ENCODE measurements around the gene SEMA6D.
"Not testable (repeated sequence)": the region's sequence is repeated elsewhere in the genome, so short reads cannot be mapped to it uniquely, and the experiment has no call there.

The SEMA6D gene

DNA sequence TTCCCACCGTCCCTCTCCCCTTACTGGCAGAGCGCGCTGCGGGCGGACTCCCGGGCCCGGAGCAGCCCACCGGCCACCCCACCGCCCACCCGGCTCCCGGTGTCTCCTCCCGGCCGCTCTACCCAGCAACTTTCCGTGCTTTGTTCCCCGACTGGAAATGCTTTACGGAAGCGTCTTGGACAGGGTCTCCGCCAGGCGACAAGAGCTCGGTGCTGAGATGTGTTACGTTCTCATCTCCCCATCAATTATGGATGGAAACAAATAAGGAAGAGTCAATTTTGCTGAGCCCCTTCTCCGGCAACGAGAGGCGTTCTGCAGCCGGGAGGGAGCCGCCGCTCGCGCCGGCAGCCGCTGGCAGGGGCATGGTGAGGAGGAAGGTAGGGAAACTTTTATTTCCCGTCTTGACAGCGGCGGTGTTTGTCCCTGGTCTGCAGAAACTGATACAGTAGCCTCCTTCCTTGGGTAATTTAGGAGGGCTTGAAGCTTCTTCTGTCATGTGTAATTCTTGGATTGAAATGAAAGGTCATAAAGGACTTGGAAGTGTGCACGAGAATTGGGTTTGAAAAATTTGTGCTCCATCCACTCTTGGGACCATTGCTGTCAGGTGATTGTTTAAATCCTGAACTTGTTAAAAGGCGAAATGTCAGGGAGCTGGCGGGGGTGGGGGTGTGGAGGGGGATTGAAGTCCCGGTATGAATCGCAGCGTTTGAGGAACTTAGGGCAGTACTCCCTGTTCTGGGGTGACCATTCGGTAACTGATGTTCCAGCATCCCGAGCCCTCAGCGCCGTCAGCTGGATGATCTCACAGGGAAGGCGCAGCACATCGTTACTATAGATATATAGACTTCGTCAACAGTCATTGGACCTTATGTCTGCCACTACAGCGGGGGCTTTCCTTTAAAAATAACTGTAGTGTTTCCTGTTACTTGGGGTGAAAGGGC lies 1.5 kb downstream of the SEMA6D start:
- no peak for DNase-seq (ENCODE audit: low read depth in 2 of 2)

GRCh38 chr15:47719730-47720129 lies 2.4 kb downstream of the SEMA6D start:
- no peak for DNase-seq (ENCODE audit: low read depth in 2 of 2)

DNA sequence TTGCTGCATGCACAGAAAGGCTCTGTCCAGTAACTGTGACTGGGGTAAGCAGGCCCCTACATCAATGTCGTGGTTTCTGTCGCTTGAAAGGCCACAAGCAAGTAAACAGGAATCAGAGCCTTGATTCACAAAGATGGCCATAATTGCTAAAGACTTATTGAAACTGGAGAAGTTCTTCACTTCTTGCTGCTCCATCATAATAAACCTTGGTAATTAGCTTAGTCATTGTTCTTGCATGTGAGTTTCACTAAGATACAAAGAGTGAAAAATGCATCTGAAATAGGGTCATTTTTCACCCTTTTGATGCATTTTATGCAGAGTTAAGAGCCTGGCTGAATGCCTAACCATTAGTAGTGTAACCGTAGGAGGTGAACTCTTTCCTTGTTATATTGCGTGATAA lies 3.2 kb downstream of the SEMA6D start:
- DNase-seq (ENCODE audit: low read depth in 2 of 2), result no peak

DNA sequence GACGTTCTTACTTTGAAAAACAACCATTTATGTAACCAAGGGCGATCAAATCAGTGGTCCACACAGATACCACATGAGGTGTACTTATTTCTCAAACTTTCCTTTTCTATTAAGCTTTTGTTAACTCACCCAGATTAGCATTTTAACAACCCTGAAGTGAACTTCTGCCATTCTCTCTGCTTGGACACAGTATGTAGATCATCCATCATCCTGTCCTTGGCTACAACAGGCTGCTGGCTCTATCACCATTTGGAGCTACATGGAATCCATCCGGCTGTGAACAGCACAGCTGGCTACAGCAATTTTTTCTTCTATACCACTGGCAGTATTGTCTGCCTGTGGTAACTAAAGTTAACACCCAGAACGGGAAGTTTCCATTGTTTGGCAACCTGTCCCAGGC lies 4.4 kb downstream of the SEMA6D start:
- DNase-seq (ENCODE audit: low read depth in 2 of 2), result no peak

- DNase-seq (ENCODE audit: low read depth in 2 of 2), result no peak
Measured at GRCh38 chr15:47724346-47724745, 7.0 kb downstream of the SEMA6D start.

GRCh38 chr15:47725051-47725450 lies 7.7 kb downstream of the SEMA6D start:
- no peak for DNase-seq (ENCODE audit: low read depth in 2 of 2)

- DNase-seq (ENCODE audit: low read depth in 2 of 2), result no peak
Measured at GRCh38 chr15:47725906-47726305, 8.6 kb downstream of the SEMA6D start.

DNA sequence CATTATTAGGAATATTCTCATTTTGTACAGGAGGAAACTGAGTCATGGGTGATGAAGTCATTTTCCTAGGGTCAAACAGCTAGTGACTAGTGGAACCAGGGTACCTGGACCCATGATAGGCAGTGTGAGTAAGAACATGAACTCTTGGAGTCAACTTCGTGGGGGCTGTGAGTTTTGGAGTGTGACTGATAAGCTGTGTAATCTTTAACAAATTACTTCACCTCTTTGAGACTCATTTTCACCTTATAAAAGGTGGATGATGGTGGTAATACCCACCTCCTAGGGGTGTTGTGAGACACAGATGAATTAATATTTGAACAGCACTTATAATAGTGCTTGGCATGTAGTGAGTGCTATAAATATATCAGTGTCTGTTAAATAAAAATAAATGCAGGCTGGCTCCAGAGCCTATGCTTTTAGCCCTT lies 9.1 kb downstream of the SEMA6D start:
- DNase-seq (ENCODE audit: low read depth in 2 of 2), result no peak

DNA sequence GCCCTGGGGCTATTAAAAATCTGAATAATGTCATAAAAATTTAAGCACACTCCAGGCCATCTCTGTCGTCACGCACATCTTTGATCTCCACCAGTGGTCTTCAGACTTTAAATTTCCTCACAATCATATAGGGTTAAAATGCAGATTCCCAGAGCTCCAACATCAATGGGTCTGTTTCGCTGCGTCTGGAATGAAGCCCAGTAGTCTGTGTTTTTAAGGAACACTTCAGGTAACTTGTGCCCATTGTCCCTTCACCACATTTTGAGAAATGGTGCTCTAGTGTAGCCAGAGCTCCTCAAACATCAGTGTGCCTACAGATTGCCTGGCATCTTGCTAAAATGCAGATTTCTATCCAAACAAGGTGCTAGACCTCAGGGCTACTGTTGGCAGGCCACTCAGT lies 9.8 kb downstream of the SEMA6D start:
- no peak for DNase-seq (ENCODE audit: low read depth in 2 of 2)

- no peak for DNase-seq (ENCODE audit: low read depth in 2 of 2)
Measured at GRCh38 chr15:47727676-47728075, 10.4 kb downstream of the SEMA6D start.

- DNase-seq (ENCODE audit: low read depth in 2 of 2), result no peak
Measured at GRCh38 chr15:47728426-47728825, 11.1 kb downstream of the SEMA6D start.

DNA sequence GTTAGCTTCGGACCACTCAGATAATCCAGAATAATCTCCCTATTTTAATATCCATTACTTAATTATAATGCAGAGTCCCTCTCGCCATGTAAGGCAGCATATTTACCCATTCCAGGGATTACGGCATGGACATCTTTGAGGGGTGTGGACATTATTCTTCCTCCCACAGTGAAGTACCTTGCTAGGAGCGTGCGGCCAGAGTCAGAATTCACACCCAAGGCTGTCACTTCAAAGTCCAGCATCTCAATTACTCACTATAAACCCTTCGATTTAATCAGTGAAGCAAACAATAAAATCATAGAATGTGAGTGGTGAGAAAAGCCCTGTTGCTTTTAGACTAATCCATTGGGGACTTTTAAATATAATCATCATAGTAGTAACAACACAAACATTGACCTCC lies 11.6 kb downstream of the SEMA6D start:
- no peak for DNase-seq (ENCODE audit: low read depth in 2 of 2)

- DNase-seq (ENCODE audit: low read depth in 2 of 2), result no peak
Measured at GRCh38 chr15:47731230-47731629, 13.9 kb downstream of the SEMA6D start.

DNA sequence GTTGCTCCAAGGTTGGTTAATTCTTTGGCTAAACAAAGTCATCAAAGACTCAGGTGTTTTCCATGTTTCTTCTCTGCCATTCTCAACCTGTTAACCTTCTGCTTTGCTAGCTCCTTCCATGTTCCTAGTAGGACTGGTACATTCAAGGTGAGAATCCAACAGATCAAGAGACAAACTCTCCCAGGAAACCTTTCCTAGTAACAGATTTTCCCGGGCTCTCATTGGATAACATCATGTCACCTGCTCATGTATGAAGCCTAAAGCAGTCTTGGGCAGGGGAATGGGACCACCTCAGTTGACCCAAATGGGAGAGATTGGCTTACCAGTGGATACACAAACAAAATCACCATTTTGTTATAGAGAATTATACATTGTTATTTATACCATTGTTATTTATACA lies 14.9 kb downstream of the SEMA6D start:
- DNase-seq (ENCODE audit: low read depth in 2 of 2), result no peak

DNA sequence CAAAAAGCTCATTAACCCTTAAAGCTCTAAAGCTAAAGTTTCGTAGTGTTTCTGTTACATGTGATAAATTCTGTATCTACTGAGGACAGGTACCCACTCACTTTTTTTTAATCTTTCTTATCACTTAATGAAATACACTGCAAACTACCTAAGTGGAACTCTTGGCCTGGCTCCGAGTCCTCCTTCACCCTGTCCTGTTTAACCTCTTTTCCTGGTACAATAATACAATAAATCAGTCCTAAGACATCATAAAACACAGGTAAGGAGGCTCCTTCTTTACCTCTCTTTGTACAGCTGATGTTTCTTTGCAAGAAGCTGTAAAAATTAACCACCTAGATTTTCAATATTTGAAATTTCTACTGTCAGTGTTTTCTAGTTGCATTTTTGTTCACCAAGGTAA lies 15.8 kb downstream of the SEMA6D start:
- no peak for DNase-seq (ENCODE audit: low read depth in 2 of 2)

- no peak for DNase-seq (ENCODE audit: low read depth in 2 of 2)
Measured at GRCh38 chr15:47736143-47736786, 19.0 kb downstream of the SEMA6D start.

DNA sequence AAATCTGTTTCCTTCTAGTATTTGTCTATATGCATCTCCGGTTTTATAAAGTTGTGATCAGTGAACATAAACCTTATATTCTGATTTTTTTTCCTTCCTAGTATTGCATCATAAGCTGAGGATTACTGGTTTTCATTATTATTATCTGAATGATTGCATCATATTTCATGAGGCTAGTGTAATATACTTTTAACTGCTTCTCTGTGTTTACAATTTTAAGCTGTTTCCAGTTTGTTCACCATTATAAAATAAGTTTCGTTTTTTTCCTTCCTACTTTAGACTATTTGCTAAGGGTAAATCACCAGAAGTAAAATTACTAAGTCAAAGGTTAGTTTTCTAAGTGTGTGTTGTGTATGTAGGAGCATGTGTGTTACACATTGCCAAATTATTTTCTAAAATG lies 20.2 kb downstream of the SEMA6D start:
- no peak for DNase-seq (ENCODE audit: low read depth in 2 of 2)

GRCh38 chr15:47738144-47738825 lies 21.0 kb downstream of the SEMA6D start:
- DNase-seq (ENCODE audit: low read depth in 2 of 2), result not testable (repeated sequence)

- DNase-seq (ENCODE audit: low read depth in 2 of 2), result no peak
Measured at GRCh38 chr15:47741082-47741481, 23.8 kb downstream of the SEMA6D start.

GRCh38 chr15:47741907-47742306 lies 24.6 kb downstream of the SEMA6D start:
- no peak for DNase-seq (ENCODE audit: low read depth in 2 of 2)

DNA sequence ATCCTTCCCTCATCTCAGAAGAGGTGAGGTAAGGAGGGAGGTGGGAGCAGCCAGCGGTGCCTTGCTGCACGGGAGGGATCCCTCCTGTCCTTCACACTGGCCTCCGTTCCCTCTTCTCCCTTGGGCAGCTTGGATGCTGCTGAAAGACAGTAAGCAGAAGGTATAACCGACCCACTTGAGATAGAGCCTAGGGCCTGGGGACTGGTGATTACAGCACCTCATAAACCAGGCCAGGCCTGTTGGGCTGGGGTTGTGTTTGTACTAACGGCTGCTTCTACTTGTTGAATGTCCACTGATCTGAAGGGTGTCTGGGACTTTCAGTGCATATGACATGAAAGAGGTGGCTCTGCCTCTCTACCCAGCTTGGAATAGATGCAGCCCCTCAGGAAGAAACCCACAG lies 25.0 kb downstream of the SEMA6D start:
- no peak for DNase-seq (ENCODE audit: low read depth in 2 of 2)

DNA sequence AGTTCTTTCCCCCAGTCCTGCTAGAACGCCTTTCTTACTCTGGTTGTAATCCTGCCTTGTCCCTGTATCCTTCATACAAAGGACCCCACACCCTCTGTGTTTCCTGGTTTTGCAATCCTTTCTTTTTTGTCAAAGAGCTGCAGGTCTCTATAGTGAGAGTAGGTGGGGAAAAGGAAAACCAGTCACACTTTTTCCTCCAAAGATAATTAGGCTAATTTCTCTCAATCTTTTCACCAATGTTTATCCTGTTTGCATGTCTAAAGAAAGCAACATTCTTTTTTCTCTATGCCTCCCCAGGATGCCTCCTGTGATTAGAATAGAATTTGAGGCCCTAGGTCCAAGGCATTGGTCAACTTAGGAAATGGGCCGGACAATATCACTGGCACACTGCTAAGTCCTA lies 25.4 kb downstream of the SEMA6D start:
- DNase-seq (ENCODE audit: low read depth in 2 of 2), result no peak

DNA sequence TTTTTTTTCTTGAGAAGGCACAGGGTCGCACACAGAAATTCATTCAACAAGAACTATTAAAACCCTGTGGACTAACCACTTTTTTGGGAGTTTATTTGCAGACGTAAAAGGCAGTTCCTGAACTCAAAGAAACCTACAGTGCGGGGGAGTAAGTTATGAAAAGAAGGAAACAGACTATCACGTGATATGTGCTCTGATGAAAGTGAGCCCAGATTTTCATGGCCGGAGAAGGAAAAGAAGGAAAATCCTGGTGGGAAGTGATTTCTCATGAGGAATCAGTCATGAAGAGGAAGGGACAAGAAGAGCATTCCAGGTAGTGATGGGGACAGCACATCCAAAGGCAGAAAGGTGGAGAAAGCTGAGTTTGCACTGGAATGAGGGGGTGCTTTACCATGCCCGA lies 26.1 kb downstream of the SEMA6D start:
- no peak for DNase-seq (ENCODE audit: low read depth in 2 of 2)

Measured in stimulated activated CD8-positive, alpha-beta memory T cell treated with anti-CD3 and anti-CD28 coated beads, Interleukin-15, amount 100 ng/mL, for 4 hours (primary cell).